Fibroblast of pulmonary artery (primary cell): ENCODE results near the gene LAMA5.
A peak's percentile ranks its signal among the peaks of the same experiment; 100 is the strongest.

Experiments used
- DNase-seq: peaks from one replicate; pipeline ENCODE4 v3.0.0-alpha.2; 2010; ENCODE audit warnings: low read depth
- H3K4me3 ChIP-seq: replicated peaks from 2 replicates; pipeline ENCODE4 v1.5.1; 2011; ENCODE audit warnings: low read depth, mild to moderate bottlenecking, control low read depth, low read length, moderate library complexity
- TF ChIP-seq, protein P1 (sequence below): IDR thresholded peaks from 2 replicates; pipeline ENCODE4 v1.5.1; 2011; ENCODE audit warnings: mild to moderate bottlenecking, control low read depth, low read length, inconsistent platforms; ENCODE audit errors: missing control alignments

Gene LAMA5

GRCh38 chr20:62391165-62392076 is 24.3 kb upstream of the LAMA5 start:
- TF ChIP-seq, protein P1, sequence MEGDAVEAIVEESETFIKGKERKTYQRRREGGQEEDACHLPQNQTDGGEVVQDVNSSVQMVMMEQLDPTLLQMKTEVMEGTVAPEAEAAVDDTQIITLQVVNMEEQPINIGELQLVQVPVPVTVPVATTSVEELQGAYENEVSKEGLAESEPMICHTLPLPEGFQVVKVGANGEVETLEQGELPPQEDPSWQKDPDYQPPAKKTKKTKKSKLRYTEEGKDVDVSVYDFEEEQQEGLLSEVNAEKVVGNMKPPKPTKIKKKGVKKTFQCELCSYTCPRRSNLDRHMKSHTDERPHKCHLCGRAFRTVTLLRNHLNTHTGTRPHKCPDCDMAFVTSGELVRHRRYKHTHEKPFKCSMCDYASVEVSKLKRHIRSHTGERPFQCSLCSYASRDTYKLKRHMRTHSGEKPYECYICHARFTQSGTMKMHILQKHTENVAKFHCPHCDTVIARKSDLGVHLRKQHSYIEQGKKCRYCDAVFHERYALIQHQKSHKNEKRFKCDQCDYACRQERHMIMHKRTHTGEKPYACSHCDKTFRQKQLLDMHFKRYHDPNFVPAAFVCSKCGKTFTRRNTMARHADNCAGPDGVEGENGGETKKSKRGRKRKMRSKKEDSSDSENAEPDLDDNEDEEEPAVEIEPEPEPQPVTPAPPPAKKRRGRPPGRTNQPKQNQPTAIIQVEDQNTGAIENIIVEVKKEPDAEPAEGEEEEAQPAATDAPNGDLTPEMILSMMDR: no peak
- H3K4me3 ChIP-seq: no peak overlapping the region
- no peak for DNase-seq

DNA sequence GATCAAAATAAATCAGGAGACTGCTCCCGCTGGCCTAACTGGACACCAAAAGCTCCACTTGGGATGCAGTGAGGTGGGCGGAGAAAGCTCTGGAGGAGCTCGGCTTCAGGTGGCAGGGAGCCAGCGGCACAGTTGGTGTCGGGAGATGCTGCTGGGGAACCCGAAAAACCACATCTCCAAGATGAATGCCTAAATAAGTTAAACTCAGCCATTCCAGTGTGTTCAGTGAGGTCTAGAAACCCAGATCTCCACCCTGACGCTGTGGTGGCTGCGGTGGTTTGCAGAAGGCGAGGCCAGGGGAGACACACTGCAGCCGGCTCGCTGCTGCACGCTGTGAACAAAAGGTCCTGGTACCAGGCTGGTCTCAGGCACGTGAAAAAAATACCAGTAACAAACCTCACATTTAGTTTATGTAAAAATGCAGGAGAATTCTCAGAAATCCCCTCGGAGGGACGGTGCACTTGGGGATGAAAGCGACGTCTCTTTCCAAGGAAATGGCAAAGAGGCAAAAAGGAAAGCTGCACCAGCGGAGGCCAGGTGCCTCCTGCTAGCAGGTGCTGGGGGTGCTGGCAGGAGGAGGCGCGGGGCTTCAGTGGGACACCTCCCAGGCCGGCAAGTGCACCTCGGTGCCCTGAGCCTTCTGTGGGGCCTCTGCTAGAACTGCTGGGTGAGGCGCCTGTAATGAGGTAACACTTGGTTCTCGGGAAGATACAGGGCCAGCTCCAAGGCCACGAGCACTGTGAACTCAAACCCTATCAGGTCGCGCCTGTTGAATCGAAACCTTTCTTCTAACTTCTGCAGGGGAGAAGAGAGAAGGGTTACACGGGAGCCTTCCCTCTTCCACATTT is 23.4 kb upstream of the LAMA5 start:
- no peak for DNase-seq
- H3K4me3 ChIP-seq: no peak overlapping the region
- TF ChIP-seq, protein P1: no peak

- TF ChIP-seq, protein P1: no peak
- H3K4me3 ChIP-seq: no peak overlapping the region
- no peak for DNase-seq
Observed at GRCh38 chr20:62389601-62390087, 22.5 kb upstream of the LAMA5 start.

DNA sequence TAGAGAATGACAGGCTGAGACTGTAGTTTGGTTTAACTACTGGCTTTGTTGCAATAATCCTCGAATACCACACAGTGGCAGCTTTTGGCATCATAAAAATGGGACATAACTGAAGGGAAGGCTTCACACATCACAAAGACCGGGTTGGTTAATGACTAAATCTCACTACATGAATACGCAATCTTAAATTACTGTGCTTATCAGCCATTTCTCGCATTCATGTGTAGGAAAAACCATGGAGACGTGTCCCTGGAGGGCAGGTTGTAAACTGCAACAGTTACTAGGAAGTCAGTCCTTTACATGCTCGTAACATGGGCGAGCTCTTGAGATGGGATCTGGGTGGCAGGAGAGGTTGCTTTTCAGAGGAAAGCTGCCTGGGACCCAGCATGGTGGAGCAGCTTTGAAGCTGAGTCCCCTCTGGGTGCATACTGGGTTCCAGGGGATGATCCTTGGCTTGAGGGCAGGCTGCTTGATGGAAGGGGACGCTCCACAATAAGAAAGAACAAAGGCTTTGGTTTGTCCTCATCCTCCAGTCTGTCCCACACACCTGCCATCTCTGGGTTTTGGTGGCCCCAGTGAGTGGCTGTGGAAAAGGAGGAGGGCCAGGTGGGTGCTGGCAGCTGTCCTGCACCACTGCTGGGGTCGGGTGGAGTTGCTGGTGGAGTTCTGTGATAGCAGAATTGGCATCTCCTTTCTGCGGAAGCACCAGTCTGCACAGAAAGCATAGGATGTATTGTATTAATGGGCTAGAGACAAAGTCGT is 21.9 kb upstream of the LAMA5 start:
- TF ChIP-seq, protein P1: no peak
- DNase-seq: no peak
- no peak overlapping the region for H3K4me3 ChIP-seq

GRCh38 chr20:62387933-62388635 is 21.0 kb upstream of the LAMA5 start:
- H3K4me3 ChIP-seq: peak overlapping the region; percentile 95
- TF ChIP-seq, protein P1: no peak
- no peak for DNase-seq

GRCh38 chr20:62387219-62387913 is 20.3 kb upstream of the LAMA5 start:
- TF ChIP-seq, protein P1: no peak
- peak overlapping the region; percentile 95 for H3K4me3 ChIP-seq
- DNase-seq: no peak
